GM18861 (cell line): ENCODE results near the gene UFC1.
A peak's percentile ranks its signal among the peaks of the same experiment; 100 is the strongest.

Experiments used
- ATAC-seq: cut with Tn5 transposase; IDR thresholded peaks from one replicate; pipeline ENCODE4 v1.9.1; 2021; ENCODE audit not compliant: unreplicated experiment

Gene UFC1

GRCh38 chr1:161133220-161133740 lies 20.5 kb upstream of the UFC1 start:
- ATAC-seq = no peak

GRCh38 chr1:161137881-161138280 lies 15.9 kb upstream of the UFC1 start:
- ATAC-seq = no peak

- no peak for ATAC-seq
Observed at GRCh38 chr1:161138431-161138830, 15.3 kb upstream of the UFC1 start.

GRCh38 chr1:161139766-161140165 lies 14.0 kb upstream of the UFC1 start:
- ATAC-seq = no peak

- no peak for ATAC-seq
Observed at GRCh38 chr1:161140755-161141400, 12.9 kb upstream of the UFC1 start.

GRCh38 chr1:161145832-161146231 lies 7.9 kb upstream of the UFC1 start:
- no peak for ATAC-seq

GRCh38 chr1:161153176-161153575 lies 602 bp upstream of the UFC1 start:
- ATAC-seq = no peak

GRCh38 chr1:161157867-161158266 lies 4.1 kb downstream of the UFC1 start:
- no peak for ATAC-seq

- ATAC-seq = no peak
Observed at GRCh38 chr1:161158316-161159010, 4.7 kb downstream of the UFC1 start.

- ATAC-seq = peak; percentile 67
Observed at GRCh38 chr1:161159087-161159912, 5.5 kb downstream of the UFC1 start, which contains the start of gene USP21. Gene USP21 (plus strand): TSS chr1:161159500. CDS start chr1:161160641, 1,141 bp downstream.

- no peak for ATAC-seq
Observed at GRCh38 chr1:161159913-161160243, 6.1 kb downstream of the UFC1 start.

- ATAC-seq = no peak
Observed at GRCh38 chr1:161160671-161161145, 6.9 kb downstream of the UFC1 start.

- no peak for ATAC-seq
Observed at GRCh38 chr1:161161652-161162051, 7.9 kb downstream of the UFC1 start.

- ATAC-seq = no peak
Observed at GRCh38 chr1:161162052-161162451, 8.3 kb downstream of the UFC1 start.

- no peak for ATAC-seq
Observed at GRCh38 chr1:161162806-161163205, 9.0 kb downstream of the UFC1 start.

- no peak for ATAC-seq
Observed at GRCh38 chr1:161163793-161164192, 10.0 kb downstream of the UFC1 start.

GRCh38 chr1:161164901-161165610 lies 11.3 kb downstream of the UFC1 start:
- no peak for ATAC-seq

GRCh38 chr1:161165742-161166668 lies 12.2 kb downstream of the UFC1 start, which contains the start of gene PPOX:
Gene PPOX (plus strand): TSS chr1:161166426. CDS start chr1:161166848, 422 bp downstream.
- ATAC-seq = peak; percentile 92

GRCh38 chr1:161166669-161167548 lies 13.1 kb downstream of the UFC1 start:
- no peak for ATAC-seq
